C4-2B (cell line): Measurements from ENCODE around the gene FMNL3.
"Not testable (repeated sequence)": the region's sequence is repeated elsewhere in the genome, so short reads cannot be mapped to it uniquely, and the experiment has no call there.

Source experiments
- H3K27ac ChIP-seq: fragments of 450-650 bp; 2 replicates; pipeline ENCODE4 v1.5.1; 2017
- CTCF ChIP-seq: fragments of 450-650 bp; conservative IDR thresholded peaks from 2 replicates; pipeline ENCODE4 v1.5.1; 2017; ENCODE audit warnings: mild to moderate bottlenecking
- ZFX ChIP-seq: fragments of 450-650 bp; IDR thresholded peaks from 2 replicates; pipeline ENCODE4 v1.6.1; 2017

The FMNL3 gene

DNA sequence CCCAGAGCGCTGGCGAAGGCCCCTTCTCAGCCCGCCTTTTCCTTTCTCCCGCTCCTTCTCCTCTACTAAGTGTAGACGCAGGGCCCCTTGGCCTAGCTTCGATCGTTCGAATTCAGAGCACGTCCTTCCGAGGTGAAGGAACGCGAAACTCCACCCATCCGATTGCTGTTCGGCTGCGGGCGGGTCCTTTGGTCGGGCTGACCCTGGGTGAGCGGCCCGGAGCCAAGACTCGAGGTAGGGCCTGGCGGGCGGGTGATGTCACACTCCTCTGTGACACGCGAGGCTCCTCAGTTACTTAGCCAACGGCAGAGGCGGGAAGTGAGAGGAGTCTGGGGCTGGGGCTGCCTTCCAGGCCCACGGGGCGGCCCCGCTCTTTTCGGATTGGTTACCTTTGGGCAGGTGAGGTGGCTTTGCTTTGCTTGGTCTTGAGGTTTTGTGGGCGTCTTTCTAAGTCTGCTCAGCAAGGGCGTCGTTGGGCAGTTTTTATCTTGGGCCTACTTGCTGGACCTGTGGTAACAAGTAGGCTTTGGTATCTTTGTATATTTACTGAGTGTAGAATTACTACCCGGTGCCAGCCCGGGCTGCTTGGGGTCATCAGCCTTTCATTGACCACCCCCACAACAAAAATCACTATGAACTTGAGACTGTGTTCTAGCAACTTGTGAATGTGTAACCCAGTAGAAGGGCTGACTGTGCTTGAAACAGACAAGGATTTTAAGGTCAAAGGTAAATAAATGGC lies 34.8 kb upstream of the FMNL3 start:
- TF ChIP-seq CTCF: no peak
- TF ChIP-seq ZFX: 0 out of 2 replicates have a peak, but pooled peaks have one; percentile 39

DNA sequence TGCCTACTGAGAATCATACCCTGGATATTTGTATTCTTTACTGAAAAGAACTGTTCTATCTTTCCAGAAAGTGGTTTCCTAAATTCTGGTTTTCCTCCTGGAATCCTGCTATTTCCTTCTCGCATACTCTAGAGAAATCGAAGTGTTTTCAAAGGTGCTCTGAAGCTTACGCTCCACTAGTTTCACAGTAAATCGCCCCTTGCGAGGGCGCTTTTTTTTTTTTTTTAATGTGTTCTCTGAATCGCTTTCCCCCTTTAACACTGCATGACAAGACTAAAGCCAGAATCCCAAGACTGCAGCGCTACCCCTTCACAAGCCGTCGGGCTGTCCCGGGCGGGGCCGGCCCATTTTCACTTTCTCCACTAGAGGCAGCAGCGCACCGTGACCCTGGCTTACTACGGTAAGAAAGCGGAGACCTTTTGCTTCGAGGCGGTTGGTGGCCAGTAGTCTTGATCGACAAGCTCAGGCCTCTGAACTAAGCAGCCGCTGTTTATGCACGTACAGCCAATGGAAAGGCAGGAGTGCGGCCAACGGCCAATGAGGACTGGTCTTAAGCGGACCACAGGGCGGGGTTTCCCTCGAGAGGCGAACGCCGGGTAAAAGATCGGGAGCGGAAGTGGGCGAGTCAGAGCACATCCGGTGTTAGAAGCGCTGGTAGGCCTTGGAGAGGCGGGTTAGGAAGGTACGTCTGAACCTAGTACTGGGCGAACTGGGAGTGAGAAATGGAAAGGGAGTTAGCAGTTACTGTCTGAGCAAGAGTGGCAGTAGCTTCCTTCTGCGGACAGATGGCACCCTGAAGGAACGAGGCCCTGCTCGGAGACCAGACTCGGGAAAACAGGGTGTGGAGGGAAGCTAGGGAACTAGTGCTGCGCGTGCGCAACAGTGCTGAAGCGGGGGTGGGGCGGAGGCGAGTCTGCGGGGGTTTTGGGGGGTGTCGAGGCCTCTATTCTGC lies 34.0 kb upstream of the FMNL3 start, which contains the start of gene TMBIM6:
Gene TMBIM6 (plus strand): TSS at position 628 of the 952 bp plus-strand sequence. CDS start 10,937 bp downstream, outside the sequence.
- peak within 1 kb of the TSS; percentile 80 for H3K27ac ChIP-seq
- TF ChIP-seq CTCF (peak; percentile 100), ZFX (peak; percentile 49; the same call in 1 of the 2 replicates)

More for the DNA sequence above, 34.8 kb upstream of the FMNL3 start:
- H3K27ac ChIP-seq: peak overlapping the region; percentile 80

DNA sequence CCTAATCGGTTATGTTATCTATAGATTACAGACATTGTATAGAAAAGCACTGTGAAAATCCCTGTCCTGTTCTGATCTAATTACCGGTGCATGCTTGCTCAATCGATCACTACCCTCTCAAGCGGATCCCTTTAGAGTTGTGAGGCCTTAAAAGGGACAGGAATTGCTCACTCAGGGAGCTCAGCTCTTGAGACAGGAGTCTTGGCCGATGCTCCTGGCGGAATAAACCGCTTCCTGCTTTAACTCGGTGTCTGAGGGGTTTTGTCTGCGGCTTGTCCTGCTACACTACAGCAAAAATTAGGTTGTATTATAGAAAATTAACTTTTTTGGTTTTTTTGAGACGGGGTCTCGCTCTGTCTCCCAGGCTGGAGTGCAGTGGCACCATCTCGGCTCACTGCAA lies 33.1 kb upstream of the FMNL3 start:
- peak overlapping the region; percentile 80 for H3K27ac ChIP-seq

DNA sequence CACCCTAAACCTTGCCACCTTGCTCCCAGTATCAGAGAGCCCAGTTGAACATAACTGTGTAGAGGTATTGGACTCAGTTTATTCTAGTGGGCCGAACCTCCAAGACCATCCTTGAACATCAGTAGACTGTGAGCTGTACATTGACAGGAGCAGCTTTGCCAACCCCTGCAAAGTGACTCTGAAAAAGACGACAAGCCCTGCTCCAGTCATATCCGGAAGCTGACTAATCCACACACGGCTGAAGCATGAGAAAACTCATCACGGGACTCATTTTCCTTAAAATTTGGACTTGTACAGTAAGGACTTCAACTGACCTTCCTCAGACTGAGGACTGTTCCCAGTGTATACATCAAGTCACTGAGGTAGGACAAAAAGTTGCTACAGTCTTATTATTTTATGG lies 31.5 kb upstream of the FMNL3 start:
- not testable (repeated sequence) for H3K27ac ChIP-seq

DNA sequence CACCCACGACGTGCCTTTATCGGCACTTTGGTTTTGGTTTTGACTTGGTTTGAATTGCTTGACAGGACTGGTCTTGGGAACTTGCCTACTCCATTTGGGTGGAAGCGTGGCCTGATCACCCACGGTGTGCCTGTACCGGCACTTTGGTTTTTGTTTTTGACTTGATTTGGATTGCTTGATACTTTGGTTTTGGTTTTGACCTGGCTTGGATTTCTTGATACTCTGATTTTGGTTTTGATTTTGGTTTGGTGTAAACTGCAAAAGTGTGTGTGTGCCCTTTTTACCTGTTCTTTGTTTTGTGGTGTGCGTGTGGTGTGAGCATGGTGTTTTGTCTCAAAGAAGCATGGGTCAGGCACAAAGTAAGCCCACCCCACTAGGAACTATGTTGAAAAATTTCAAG lies 27.7 kb upstream of the FMNL3 start:
- not testable (repeated sequence) for H3K27ac ChIP-seq

GRCh38 chr12:49733219-49734017 lies 26.2 kb upstream of the FMNL3 start:
- TF ChIP-seq CTCF: no peak
- no peak for TF ChIP-seq ZFX
- H3K27ac ChIP-seq: no peak overlapping the region

DNA sequence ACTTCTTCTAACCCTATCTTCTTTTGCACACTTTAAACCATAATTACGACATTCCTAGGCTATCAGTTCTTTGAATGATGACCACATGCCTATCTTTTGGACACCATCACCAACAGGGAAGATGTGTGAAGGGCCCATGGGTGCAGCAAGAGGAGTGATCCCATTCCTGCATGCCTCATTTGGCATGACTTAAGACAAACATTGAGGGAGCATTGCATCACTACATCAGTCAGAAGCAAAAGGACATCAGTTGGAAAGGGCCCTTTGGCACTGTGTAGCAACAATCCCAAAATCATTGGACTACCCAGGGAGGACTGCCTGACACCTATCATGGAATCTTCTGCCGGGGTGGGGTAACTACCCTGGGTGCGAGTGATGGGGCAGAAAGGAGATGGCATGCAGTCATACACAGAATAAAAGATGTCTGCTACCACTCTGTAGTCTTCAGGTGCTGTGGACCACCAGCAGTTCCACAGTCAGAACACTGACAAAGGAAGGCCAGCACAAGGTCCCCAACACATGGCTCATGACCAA lies 23.4 kb upstream of the FMNL3 start:
- TF ChIP-seq CTCF (no peak), ZFX (no peak)
- no peak overlapping the region for H3K27ac ChIP-seq

- no peak overlapping the region for H3K27ac ChIP-seq
- TF ChIP-seq CTCF: no peak
- TF ChIP-seq ZFX: no peak
Observed at GRCh38 chr12:49730050-49730449, 22.8 kb upstream of the FMNL3 start.
